ENCODE results near the gene FBXO11. TPM values are rescaled to one million over a fixed set of nuclear protein-coding genes. Genes with fewer than 3 reads are reported as not detected.
A peak's percentile ranks its signal among the peaks of the same experiment; 100 is the strongest.

Gene FBXO11
- total RNA-seq, 4 donors from 2014 or later: 49.5 to 98.0 (median 68.8) TPM

DNA sequence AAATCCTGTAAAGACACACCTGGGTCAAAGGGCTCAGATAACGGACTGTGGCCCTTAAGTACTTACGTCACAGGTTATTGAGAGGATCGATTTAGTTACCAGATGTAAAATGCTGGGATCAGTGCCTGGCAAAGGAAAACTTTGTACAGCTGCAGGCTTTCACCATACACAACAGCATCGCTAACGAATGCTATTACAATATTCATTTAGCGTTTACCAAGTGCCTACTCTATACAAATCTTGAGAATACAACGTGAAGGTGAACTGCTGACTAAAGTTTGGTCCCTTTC lies 124.0 kb downstream of the FBXO11 start:
- Histone ChIP-seq H3K27me3 (no peaks in the 10 kb centered on the region), H3K9me3 (no peaks in the 10 kb centered on the region), H3K27ac (peak overlapping the region; percentile 89 to 98 (median 94)), H3K4me1 (peaks cover 0 to 39% (median 0%) of the 10 kb centered on the region in 4 donors), H3K36me3 (no peaks in the 10 kb centered on the region), H3K4me3 (peak overlapping the region; percentile 83 to 99 (median 90))
- TF ChIP-seq EP300 (IDR thresholded peaks at IDR 0.05) (no peak), POLR2A (IDR thresholded peaks at IDR 0.05) (no peak)
- TF ChIP-seq, protein P1, sequence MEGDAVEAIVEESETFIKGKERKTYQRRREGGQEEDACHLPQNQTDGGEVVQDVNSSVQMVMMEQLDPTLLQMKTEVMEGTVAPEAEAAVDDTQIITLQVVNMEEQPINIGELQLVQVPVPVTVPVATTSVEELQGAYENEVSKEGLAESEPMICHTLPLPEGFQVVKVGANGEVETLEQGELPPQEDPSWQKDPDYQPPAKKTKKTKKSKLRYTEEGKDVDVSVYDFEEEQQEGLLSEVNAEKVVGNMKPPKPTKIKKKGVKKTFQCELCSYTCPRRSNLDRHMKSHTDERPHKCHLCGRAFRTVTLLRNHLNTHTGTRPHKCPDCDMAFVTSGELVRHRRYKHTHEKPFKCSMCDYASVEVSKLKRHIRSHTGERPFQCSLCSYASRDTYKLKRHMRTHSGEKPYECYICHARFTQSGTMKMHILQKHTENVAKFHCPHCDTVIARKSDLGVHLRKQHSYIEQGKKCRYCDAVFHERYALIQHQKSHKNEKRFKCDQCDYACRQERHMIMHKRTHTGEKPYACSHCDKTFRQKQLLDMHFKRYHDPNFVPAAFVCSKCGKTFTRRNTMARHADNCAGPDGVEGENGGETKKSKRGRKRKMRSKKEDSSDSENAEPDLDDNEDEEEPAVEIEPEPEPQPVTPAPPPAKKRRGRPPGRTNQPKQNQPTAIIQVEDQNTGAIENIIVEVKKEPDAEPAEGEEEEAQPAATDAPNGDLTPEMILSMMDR (IDR thresholded peaks at IDR 0.05): no peak
- 3 to 8% methylated on average over 7 of the region's 7 CpGs for WGBS, 2 donors
- DNase-seq (ENCODE audit: low spot score in 2 of 2): peak in 1 of 2 donors; percentile 5

DNA sequence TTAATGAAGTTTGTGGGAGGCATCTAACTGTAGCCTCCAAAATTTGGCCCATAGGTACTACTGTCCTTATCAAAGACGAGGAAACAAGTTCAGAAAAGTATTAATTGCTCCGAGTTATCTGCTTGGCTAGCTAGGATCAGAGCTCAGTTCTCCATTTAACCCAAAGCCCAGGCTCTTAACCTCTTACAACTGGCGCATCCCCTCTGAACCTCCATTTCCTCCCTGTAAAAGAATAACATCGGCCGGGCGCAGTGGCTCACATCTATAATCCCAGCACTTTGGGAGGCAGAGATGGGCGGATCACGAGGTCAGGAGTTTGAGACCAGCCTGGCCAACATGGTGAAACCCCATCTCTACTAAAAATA lies 126.9 kb downstream of the FBXO11 start:
- DNase-seq (ENCODE audit: low spot score in 2 of 2): no peak
- Histone ChIP-seq H3K9me3 (no peaks in the 10 kb centered on the region), H3K27me3 (no peaks in the 10 kb centered on the region), H3K4me3 (no peak overlapping the region), H3K36me3 (no peaks in the 10 kb centered on the region), H3K4me1 (peaks cover 0 to 10% (median 0%) of the 10 kb centered on the region in 4 donors), H3K27ac (no peak overlapping the region)
- 71 to 80% methylated on average over 8 of the region's 8 CpGs for WGBS, 2 donors
- TF ChIP-seq POLR2A (IDR thresholded peaks at IDR 0.05) (no peak), EP300 (IDR thresholded peaks at IDR 0.05) (no peak)
- TF ChIP-seq, protein P1 (IDR thresholded peaks at IDR 0.05): no peak

DNA sequence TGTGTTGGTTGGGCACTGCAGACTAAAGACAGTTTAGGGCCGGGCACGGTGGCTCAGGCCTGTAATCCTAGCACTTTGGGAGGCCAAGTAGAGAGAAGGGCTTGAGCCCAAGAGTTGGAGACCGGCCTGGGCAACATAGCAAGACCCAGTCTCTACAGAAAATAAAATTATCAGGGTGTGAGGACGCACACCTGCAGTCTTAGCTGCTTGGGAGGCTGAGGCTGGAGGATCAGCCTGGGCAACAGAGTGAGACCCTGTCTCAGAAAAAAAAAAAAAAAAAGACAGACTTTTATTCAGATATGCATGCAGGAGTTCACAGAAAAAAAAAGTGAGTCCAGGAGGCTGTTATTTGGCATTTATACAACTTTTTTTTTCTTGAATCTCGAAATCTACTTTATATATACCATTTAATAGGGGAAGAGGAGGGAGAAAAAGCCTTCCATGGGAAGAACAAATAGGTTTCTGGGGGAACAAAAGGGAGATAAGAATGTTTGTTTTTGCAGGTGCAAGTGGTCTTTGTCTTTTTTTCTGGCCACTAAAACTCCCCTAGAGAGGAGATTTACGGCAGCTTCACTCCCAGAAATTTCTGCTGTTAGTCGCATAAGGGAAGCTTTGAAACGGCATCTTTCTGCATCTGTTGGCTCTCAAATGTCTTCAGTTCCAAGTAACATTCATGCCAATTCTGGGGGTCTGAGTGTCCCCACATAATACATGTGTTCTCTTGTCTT lies 127.4 kb downstream of the FBXO11 start:
- Histone ChIP-seq H3K9me3 (no peaks in the 10 kb centered on the region), H3K4me3 (no peak overlapping the region), H3K4me1 (peaks cover 0 to 6% (median 0%) of the 10 kb centered on the region in 4 donors), H3K36me3 (no peaks in the 10 kb centered on the region), H3K27ac (no peak overlapping the region), H3K27me3 (no peaks in the 10 kb centered on the region)
- no peak for DNase-seq (ENCODE audit: low spot score in 2 of 2)
- TF ChIP-seq EP300 (IDR thresholded peaks at IDR 0.05) (no peak), POLR2A (IDR thresholded peaks at IDR 0.05) (no peak)
- TF ChIP-seq, protein P1 (IDR thresholded peaks at IDR 0.05): no peak
- WGBS, 2 donors: 69 to 77% methylated on average over 8 of the region's 8 CpGs

DNA sequence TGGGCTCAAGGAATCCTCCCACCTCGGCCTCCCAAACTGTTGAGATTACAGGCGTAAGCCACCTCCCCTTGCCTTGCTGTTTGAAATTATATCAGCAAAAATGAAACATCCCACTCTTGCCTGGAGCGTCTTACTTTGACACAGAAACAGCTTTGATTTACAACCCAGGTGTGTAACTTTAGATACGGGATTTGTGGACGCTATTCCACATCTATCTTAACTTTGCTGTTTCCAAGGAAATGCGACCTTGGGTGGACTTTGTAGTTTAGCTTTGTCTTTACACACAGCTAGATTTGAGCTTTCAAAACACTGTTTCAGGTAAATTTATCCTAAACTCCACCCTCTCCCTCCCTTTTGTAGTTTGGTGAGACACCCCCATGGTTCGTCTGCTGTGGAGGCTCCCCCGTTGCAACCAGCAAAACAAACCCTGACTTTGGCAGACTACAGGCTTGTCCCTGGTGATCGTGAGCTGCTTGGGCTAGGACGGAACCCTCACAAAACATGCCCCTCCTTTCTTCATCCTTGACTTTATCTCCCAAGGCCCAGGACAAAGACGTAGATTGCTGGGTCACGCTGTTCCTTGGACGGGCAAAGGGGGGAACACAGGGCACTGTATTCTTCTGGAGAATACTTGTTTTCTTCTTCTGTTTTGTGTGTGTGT lies 128.9 kb downstream of the FBXO11 start:
- Histone ChIP-seq H3K4me3 (no peak overlapping the region), H3K4me1 (peaks cover 0 to 6% (median 0%) of the 10 kb centered on the region in 4 donors), H3K27ac (no peak overlapping the region), H3K9me3 (no peaks in the 10 kb centered on the region), H3K36me3 (no peaks in the 10 kb centered on the region), H3K27me3 (no peaks in the 10 kb centered on the region)
- TF ChIP-seq EP300 (IDR thresholded peaks at IDR 0.05): no peak
- TF ChIP-seq, protein P1 (IDR thresholded peaks at IDR 0.05): no peak
- TF ChIP-seq POLR2A (IDR thresholded peaks at IDR 0.05): no peak
- WGBS, 2 donors: 76 to 79% methylated on average over 13 of the region's 13 CpGs
- DNase-seq (ENCODE audit: low spot score in 2 of 2): no peak

DNA sequence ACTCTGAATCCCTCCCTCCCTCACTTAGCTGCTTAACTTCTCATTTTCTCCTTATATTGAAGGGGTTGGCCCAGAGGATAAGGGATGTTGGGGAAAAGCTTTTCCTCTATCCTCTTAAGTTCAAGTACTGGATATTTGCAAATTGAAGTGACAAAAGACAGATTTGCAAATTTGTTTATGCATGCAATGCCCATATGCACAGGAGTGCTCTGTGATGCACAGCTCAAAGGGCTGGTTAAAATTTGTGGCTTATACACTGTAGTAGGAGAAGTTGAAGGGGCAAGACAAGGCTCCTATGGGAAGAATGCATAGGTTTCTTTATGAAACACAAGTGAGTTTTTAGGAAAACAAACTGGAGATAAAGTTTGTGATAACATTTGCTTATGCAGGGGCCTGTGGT lies 131.7 kb downstream of the FBXO11 start:
- no peaks in the 10 kb centered on the region for H3K9me3 ChIP-seq
- TF ChIP-seq, protein P1 (IDR thresholded peaks at IDR 0.05): no peak
- TF ChIP-seq POLR2A (IDR thresholded peaks at IDR 0.05) (no peak), EP300 (IDR thresholded peaks at IDR 0.05) (no peak)
- DNase-seq (ENCODE audit: low spot score in 2 of 2): no peak
- no peaks in the 10 kb centered on the region for H3K4me1 ChIP-seq
- H3K4me3 ChIP-seq: no peak overlapping the region
- H3K27ac ChIP-seq: no peak overlapping the region
- no peaks in the 10 kb centered on the region for H3K36me3 ChIP-seq
- no peaks in the 10 kb centered on the region for H3K27me3 ChIP-seq

Measured in tibial nerve (tissue), 4 donors.